Astrocyte of the cerebellum (primary cell): ENCODE results near the gene GRID1.

ENCODE experiments used
- DNase-seq: peaks from one replicate; pipeline ENCODE4 v3.0.0-alpha.2; 2011; ENCODE audit warnings: low read depth
- H3K4me3 ChIP-seq: 2 replicates; pipeline ENCODE4 v1.5.1; 2011; ENCODE audit warnings: mild to moderate bottlenecking, low read depth, low read length, moderate library complexity
- in situ Hi-C: cut with HindIII; loops from 2 replicates; pipeline ENCODE4 v1.10.0; 2017; ENCODE audit warnings: low sequenced_read_pairs
- TF ChIP-seq, protein P1 (sequence below): IDR thresholded peaks from 2 replicates; pipeline ENCODE4 v1.5.1; 2012; ENCODE audit warnings: low read length, low read depth, moderate library complexity, mild to moderate bottlenecking; ENCODE audit errors: missing control alignments

Gene GRID1

DNA sequence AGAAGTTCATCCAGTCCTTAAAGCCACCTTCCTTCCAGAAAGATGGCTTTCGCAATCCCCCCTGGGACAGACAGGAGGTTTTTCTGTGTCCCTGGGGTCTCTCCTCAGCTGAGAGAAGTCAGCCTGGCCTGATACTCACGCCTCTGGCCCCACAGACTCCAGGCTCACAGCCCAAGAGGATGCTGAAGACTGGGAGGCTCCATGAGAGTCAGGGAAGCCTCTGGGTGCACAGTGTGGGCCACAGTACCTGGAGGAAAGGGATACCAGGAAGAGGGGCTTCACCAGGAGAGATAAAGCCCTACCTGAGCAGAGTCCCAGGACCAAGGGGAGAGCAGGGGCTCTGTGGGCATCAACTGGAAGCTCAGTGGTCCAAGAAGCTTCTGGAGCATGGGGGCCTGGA, 324.4 kb downstream of the GRID1 start:
- in situ Hi-C loops: no loop called here
- H3K4me3 ChIP-seq: no peak overlapping the region
- no peak for DNase-seq
- TF ChIP-seq, protein P1, sequence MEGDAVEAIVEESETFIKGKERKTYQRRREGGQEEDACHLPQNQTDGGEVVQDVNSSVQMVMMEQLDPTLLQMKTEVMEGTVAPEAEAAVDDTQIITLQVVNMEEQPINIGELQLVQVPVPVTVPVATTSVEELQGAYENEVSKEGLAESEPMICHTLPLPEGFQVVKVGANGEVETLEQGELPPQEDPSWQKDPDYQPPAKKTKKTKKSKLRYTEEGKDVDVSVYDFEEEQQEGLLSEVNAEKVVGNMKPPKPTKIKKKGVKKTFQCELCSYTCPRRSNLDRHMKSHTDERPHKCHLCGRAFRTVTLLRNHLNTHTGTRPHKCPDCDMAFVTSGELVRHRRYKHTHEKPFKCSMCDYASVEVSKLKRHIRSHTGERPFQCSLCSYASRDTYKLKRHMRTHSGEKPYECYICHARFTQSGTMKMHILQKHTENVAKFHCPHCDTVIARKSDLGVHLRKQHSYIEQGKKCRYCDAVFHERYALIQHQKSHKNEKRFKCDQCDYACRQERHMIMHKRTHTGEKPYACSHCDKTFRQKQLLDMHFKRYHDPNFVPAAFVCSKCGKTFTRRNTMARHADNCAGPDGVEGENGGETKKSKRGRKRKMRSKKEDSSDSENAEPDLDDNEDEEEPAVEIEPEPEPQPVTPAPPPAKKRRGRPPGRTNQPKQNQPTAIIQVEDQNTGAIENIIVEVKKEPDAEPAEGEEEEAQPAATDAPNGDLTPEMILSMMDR: no peak

DNA sequence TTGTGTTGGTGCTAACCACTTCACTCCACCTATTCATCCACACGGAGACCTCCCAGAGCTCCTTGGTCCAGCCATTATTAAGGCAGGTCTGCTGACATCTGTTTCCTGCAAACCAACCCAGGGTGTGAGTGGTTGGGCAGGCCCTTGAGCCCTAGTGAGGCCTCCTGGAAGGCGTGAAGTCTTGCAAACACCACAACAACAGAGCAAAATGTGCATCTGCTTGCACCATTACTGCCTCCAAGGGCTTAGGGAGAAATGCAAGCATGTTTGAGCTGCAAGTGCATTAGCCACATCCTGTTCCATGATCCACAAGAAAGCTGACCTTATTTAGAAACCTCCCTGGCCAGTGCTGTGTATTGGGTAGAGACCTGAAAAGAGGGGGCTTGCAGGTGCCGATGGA, 325.5 kb downstream of the GRID1 start:
- in situ Hi-C loops: no loop called here
- no peak for DNase-seq
- TF ChIP-seq, protein P1: no peak
- H3K4me3 ChIP-seq: no peak overlapping the region

DNA sequence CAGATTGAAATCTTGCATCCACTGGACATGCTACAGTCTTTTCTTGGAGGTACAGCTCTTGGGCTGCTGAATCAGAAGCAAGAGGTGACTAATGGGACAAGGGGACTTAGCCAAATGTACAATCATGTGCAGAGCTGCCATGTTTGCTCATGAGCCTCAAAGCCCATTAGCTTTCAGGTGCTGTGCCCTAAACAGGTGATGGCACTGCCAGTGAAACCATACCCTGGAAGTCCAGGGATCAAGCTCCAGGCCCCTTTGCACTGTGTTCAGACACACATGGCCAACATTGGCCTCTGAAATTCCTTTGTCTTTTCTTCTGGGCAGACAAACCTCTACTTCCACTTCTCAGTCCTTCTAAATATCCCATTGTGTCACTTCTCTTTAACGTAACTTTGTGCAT, 328.2 kb downstream of the GRID1 start:
- TF ChIP-seq, protein P1: no peak
- DNase-seq: no peak
- no peak overlapping the region for H3K4me3 ChIP-seq
- in situ Hi-C loops: no loop called here

DNA sequence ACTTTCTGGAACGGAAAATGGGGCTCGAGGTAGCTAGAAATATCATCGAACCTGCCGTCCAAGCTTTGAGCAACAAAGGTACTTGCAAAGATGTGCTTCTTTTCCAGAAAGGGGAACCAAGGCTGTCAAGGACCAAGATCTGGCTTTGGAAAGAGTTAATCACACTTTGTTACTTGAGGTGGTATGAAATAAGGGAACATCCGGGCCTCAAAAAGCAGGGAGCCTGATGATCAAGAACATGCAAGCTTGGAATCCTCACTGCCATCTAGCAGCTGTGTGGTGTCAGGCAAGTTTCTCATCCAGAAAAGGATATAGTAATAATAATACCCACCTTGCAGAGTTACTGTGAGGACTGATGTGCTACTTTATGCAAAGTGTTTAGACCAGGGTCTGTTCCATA, 329.5 kb downstream of the GRID1 start:
- TF ChIP-seq, protein P1: no peak
- no peak for DNase-seq
- no peak overlapping the region for H3K4me3 ChIP-seq
- in situ Hi-C loops: no loop called here

DNA sequence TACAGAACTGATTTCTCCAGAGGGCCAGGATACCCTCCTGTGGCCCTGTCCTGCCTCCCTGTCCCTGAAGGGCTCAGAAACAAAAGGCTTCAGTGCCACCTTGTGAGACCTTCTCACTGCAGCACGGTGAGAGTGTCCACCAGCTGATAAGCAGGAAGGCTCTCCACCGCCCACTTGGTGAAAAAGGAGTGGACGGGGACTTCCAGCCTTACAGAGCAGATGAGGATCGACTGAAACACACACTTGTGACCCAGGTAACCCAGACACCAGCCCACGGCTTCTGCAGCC, 330.1 kb downstream of the GRID1 start:
- H3K4me3 ChIP-seq: no peak overlapping the region
- TF ChIP-seq, protein P1: no peak
- in situ Hi-C loops: no loop called here
- DNase-seq: no peak

DNA sequence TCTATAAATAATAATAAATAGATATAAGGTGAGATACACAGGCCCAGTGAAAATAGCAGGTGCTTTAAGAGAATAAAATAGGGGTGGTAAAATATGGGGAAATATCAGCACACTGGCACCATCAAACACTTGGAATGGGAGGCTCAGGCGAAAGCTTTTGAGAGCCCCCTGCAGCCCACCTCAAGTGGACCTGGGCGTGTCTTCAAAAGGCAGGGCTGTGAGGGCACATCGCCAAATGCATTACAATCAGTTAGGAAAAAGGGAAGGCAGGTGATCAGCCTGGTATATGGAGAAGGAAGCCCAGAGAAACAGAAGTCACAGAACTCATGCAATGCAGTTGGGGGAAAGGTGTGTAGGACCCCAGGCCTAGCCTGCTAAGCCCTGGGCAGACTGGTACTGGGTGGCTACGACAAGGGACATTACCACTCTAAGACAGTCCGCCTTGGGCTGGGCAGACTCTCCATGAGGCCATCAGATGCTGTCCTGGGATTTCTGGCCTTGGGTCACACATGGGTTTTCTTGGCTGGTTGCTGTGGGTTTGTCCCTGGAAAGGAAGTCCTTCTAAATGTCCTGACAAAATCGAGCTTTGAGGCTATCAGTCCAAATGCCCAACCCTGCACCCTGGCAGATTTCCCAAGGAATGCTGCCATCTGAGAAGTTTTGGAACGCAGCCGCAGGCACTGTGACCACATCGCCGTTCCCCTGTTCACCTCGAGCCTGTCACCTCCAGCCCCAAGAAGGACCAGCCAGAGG, 330.6 kb downstream of the GRID1 start:
- in situ Hi-C loops: no loop called here
- no peak overlapping the region for H3K4me3 ChIP-seq
- DNase-seq: no peak
- TF ChIP-seq, protein P1: no peak
